GM18861 (cell line): ENCODE data around the gene WNT7B.

Experiments
- ATAC-seq: cut with Tn5 transposase; IDR thresholded peaks from one replicate; pipeline ENCODE4 v1.9.1; 2021; ENCODE audit not compliant: unreplicated experiment

The WNT7B gene

GRCh38 chr22:45974498-45974897 lies 2.5 kb downstream of the WNT7B start:
- ATAC-seq: no peak

GRCh38 chr22:45972889-45973253 lies 4.1 kb downstream of the WNT7B start:
- no peak for ATAC-seq

GRCh38 chr22:45972091-45972888 lies 4.7 kb downstream of the WNT7B start:
- ATAC-seq: no peak

GRCh38 chr22:45971408-45972028 lies 5.4 kb downstream of the WNT7B start:
- ATAC-seq: no peak

DNA sequence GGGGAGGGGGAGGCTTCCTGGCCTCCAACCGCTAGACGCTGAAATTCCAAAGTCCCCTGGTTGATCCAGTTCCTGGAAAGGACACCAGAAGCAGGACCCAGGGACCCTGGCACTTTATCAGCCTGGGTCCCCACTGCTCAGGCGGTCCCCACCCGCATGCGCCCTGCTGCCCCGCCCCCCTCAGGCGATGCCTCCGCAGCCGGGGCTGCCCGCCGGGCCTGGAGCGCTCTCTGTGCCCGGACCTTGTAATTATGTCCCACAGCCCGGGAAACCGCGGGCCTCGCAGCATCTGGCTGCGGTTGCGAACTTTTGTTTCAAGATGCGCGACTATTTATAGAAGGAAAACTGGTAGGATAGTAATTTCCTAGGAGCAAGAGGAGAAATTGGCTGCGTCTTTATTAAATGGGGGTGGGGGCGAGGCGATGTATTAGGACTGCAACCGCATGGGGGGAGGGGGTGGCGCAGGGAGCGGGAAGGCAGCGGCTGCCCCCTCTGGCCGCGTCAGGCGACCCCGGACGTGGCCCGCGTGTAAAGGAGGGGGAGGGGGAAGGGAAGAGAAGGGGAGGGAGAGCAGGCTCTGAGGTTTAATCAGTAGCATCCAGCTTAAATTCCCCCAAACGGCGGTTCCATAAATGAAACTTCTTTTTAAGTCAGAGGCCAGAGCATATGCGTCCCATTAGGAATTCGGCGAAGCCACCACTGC lies 6.1 kb downstream of the WNT7B start:
- no peak for ATAC-seq

GRCh38 chr22:45969801-45970470 lies 7.0 kb downstream of the WNT7B start:
- no peak for ATAC-seq

DNA sequence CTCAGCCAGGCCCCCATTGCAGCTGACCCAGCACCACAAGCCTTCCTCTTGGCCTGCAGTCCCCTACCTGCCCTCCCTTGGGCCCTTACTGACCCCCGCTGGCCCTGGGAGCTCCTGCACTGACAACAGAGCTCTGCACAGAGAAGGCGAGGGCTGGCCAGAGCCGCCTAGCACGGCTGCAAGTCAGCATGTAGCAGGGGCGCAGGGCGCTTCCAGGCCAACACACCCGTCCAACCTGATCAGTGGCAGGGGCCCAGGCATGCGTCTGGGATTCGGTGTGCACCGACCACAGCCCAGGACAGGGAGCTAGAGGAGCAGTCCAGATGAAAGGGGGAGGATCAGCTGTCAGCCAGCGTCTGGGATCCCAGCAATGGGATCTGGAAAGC lies 7.6 kb downstream of the WNT7B start:
- ATAC-seq: no peak

DNA sequence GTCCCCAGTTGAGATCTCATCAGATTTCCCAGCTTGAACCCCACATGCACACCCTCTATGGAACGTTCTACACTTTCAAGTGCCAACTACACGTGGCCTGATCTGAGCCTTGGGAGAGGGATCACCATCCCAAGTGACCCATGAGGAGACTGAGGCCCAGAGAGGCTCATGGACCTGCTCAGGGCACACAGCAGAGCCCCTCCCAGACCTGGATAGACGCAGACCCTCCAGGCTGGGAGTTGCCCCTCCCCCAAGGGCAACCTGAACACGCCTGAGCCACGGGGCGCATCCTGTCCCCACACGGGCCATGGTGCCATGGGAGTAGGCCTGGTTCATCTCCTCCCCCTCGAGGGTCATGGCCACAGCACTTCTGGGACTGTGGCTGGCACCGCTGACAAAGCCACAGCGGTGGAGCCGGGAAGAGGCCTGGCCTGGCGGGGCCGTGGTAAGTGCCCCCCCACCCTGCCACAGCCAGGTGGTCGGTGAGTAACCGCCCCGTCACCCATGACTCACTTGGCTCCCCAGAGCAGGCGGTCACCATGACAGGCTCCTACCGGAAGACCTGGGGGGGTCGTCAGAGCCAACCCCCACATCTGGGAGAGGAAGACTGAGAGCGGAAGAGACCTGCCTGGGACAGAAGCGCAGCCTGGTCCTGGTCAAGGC lies 8.1 kb downstream of the WNT7B start:
- no peak for ATAC-seq

GRCh38 chr22:45968003-45968650 lies 8.8 kb downstream of the WNT7B start:
- no peak for ATAC-seq

GRCh38 chr22:45966895-45967365 lies 10.0 kb downstream of the WNT7B start:
- no peak for ATAC-seq

GRCh38 chr22:45966320-45966894 lies 10.6 kb downstream of the WNT7B start:
- ATAC-seq: no peak

GRCh38 chr22:45965563-45965962 lies 11.4 kb downstream of the WNT7B start:
- ATAC-seq: no peak

DNA sequence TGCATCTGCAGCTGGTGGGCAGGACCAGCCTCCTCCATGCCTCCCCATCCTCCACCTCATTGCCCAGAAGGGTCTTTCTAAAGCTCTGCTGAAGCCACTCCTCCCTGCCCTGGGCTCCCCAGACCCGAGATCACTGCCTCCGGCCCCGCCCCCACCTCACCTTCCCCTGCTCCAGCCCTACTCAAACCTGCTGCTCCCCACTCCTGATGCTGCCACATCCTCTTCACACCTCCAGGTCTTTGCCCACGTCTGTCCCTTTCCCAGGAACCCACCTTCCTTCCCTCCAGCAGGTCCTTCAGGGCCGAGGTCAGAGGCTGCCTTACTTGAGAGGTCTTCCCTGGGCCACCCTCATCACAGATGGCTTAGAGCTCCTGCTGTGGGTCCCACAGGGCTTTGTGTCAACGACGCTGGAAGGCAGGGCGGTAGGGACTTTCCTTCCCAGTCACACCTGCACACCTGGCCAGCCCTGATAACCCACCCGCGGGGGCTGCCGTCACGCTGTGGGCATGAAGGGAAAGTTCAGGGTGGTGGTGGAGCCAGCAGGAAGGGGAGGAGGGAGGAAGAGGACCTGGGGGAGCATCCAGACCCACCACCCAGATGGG lies 11.9 kb downstream of the WNT7B start:
- no peak for ATAC-seq

GRCh38 chr22:45964372-45964771 lies 12.6 kb downstream of the WNT7B start:
- ATAC-seq: no peak

DNA sequence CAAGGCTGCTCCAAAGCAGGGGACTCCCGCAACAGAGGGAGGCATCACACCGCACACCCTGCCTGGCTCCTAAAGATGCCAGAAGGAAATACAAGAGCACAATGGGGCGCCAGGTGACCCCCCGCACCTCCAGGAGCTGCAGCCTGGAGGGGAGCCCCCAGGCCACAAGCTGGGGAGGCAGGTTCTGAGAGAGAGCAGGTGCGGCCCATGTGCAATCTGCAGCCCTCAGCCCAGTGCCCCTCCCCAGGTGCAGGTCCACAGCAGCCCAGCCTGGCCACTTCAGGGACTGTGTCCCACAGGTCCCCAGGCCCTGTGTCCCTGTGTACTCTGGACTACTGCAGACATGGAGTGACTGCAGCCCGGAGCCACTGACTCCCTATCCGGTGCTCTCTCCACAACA lies 13.1 kb downstream of the WNT7B start:
- no peak for ATAC-seq

DNA sequence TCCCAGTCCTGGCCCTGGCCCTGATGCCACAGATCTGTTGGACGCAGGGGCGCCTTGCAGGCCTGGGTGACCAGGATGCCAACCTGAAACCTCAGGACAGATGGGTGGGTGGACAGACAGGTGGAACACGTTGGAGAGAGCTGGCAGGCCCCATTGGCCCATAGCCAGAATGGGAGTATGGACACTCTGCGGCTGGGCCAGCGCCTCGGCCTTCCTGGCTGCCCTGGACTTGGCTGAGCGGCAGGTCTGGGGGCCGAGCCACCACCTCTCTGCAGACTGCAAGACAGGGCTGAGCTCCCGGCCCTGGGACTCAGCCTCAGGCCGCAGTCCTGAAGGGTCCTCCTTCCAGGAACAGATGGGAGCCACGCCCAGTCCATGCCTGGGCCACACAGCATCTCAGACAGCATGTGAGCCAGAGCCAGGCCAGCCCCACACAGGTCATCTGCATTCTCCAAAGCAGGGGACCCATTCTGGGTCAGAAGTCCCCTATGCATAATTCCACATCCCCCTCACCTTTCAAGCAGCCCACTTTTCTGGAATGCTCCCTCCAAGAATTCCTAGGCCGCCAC lies 14.1 kb downstream of the WNT7B start:
- no peak for ATAC-seq

DNA sequence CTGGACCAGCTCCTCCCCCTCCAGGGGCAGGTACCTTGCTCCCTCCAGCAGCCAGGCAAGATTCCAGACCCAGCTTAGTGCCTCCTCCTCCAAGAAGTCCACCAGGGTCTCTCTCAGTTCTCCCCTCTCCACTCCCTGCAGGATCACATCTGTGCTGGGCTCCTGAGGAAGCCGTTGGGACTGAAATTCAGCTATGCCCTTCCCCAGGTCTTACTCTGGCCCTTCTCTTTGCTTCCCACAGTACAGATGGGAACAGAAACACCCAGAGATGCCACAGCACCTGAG lies 14.6 kb downstream of the WNT7B start:
- ATAC-seq: no peak

DNA sequence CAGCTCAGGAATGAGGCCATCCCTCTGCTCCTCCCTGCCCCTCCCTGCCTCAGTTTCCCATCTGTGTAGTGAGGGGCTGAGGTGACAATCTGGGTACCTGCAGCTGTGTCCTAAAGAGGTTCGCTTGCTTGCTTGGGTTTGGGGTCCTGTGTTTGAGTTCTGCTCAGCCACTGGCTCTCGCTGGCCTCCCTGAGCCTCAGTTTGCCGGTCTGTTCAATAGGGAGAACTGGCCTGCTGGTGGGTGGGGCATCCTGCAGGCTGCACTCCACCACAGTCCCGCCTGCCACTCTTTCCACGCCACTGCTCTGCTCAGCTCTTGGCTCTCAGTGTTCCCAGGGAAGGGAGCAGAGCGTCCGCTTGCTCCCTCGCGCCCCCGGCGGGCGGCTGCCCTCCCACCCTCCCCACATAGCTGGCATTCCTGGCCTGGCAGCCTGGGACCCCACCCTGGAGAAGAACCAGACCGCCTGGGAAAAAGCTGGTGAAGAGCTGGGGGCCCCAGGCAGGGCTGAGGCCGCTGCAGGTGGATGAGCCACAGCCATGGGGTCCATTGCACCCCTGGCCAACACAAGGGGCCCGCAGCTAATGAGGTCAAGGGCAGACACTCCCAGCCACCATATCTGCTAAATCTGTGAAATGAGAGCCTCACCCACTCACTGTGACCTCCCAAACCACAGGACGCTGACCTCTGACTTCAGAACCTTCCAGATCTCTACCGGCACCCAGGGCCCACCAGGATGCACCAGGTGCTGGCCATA lies 15.1 kb downstream of the WNT7B start:
- ATAC-seq: no peak
